Naive thymus-derived CD8-positive, alpha-beta T cell (primary cell): ENCODE measurements around the gene MTURN. TPM values are rescaled to one million over a fixed set of nuclear protein-coding genes. Genes with fewer than 3 reads are reported as not detected.
A peak's percentile ranks its signal among the peaks of the same experiment; 100 is the strongest.

ENCODE experiments used
- ATAC-seq, 2 donors: fragments of 150-1000 bp; cut with Tn5 transposase in 1 of 2; sonication (Bioruptor Pico), chemical (Tn5 transposase) in 1 of 2; 1 replicate in 1 of 2; 2 replicates in 1 of 2; pipeline ENCODE4 v1.10.0; 2021; ENCODE audit warnings: mild to moderate bottlenecking in 2 of 2, moderate library complexity in 2 of 2
- POLR2A ChIA-PET: fragments of 350-600 bp; sonication (Branson Sonifier 250); formaldehyde crosslinking; loops from one replicate; lab custom pipeline; 2021; ENCODE audit warnings: antibody characterized with exemption; lab: Charles Lee
- DNase-seq, 10 donors: peaks; one replicate each; pipeline versions ENCODE4 v3.0.0 to v3.0.0-alpha.2; 2020 to 2022
- H3K27ac Mint-ChIP-seq, 10 donors: one replicate each; pipeline ENCODE4 v1.8.0; 2020 to 2022; ENCODE audit warnings: mild to moderate bottlenecking in 10 of 10, mixed read lengths in 10 of 10, moderate library complexity in 4 of 10, inconsistent platforms in 1 of 10
- H3K27me3 Mint-ChIP-seq, 5 donors: one replicate each; pipeline ENCODE4 v1.8.0; 2021 to 2022; ENCODE audit warnings: mixed read lengths in 5 of 5
- H3K36me3 Mint-ChIP-seq, 3 donors: one replicate each; pipeline ENCODE4 v1.8.0; 2020 to 2022; ENCODE audit warnings: mixed read lengths in 3 of 3, mild to moderate bottlenecking in 2 of 3, inconsistent platforms in 1 of 3
- H3K4me1 Mint-ChIP-seq, 4 donors: one replicate each; pipeline ENCODE4 v1.8.0; 2021 to 2022; ENCODE audit warnings: mixed read lengths in 4 of 4
- H3K4me3 Mint-ChIP-seq, 10 donors: one replicate each; pipeline ENCODE4 v1.8.0; 2020 to 2022; ENCODE audit warnings: mild to moderate bottlenecking in 10 of 10, mixed read lengths in 10 of 10, moderate library complexity in 6 of 10, inconsistent platforms in 1 of 10
- H3K9me3 Mint-ChIP-seq, 9 donors: one replicate each; pipeline ENCODE4 v1.8.0; 2020 to 2022; ENCODE audit warnings: mixed read lengths in 9 of 9, mild to moderate bottlenecking in 3 of 9, inconsistent platforms in 1 of 9, moderate library complexity in 1 of 9
- polyA plus RNA-seq, 3 donors: library from polyadenylated mRNA; unstranded; fragments of 300-500 nt; fragmentation: Illumina TruSeq; gene quantifications; one replicate each; pipeline ENCODE4 v1.2.3, GENCODE V29; 2021
- total RNA-seq, 8 experiments: library from RNA in 2 of 8; stranded (reverse) in 2 of 8; gene quantifications; one replicate each; pipeline ENCODE4 v1.2.3 and lab custom pipeline; 2021 to 2026

Gene MTURN
- total and polyA plus RNA-seq, 5 experiments from 2014 or later: 1.4 to 18.0 (median 5.2) TPM

- ATAC-seq: no peak
- H3K4me3 Mint-ChIP-seq: no peak overlapping the region
Measured at GRCh38 chr7:30150711-30151110, 15.9 kb downstream of the MTURN start.

GRCh38 chr7:30154111-30154587 is 19.4 kb downstream of the MTURN start:
- no peak for DNase-seq
- POLR2A ChIA-PET: no interaction called here
- no peaks in the 10 kb centered on the region for H3K36me3 Mint-ChIP-seq

More at GRCh38 chr7:30150711-30151110, 15.9 kb downstream of the MTURN start:
- Mint-ChIP-seq H3K36me3 (no peaks in the 10 kb centered on the region), H3K27me3 (no peaks in the 10 kb centered on the region), H3K27ac (no peak overlapping the region), H3K4me1 (peaks cover 4 to 10% (median 5%) of the 10 kb centered on the region in 4 donors), H3K9me3 (no peaks in the 10 kb centered on the region)
- POLR2A ChIA-PET: interaction anchor here (0.6 kb wide), 1 partner anchor 9 kb away, joined by 3 read pairs; no protein-coding TSS in a partner anchor
- DNase-seq: no peak

GRCh38 chr7:30155481-30155880 is 20.7 kb downstream of the MTURN start:
- Mint-ChIP-seq H3K27ac (peak overlapping the region in 3 of 10 donors; percentile 25 to 68 (median 60)), H3K36me3 (no peaks in the 10 kb centered on the region), H3K4me3 (peak overlapping the region in 6 of 10 donors; percentile 18 to 37 (median 34)), H3K9me3 (no peaks in the 10 kb centered on the region), H3K4me1 (peaks cover 17 to 45% (median 36%) of the 10 kb centered on the region in 4 donors), H3K27me3 (no peaks in the 10 kb centered on the region)
- no peak for ATAC-seq
- POLR2A ChIA-PET: no interaction called here
- DNase-seq: no peak

More at GRCh38 chr7:30154111-30154587, 19.4 kb downstream of the MTURN start:
- H3K27ac Mint-ChIP-seq: peak overlapping the region in 1 of 10 donors; percentile 15
- no peaks in the 10 kb centered on the region for H3K27me3 Mint-ChIP-seq
- H3K9me3 Mint-ChIP-seq: no peaks in the 10 kb centered on the region
- H3K4me3 Mint-ChIP-seq: no peak overlapping the region
- ATAC-seq: no peak
- H3K4me1 Mint-ChIP-seq: peaks cover 16 to 32% (median 26%) of the 10 kb centered on the region in 4 donors

GRCh38 chr7:30157204-30157603 is 22.4 kb downstream of the MTURN start:
- POLR2A ChIA-PET: interaction anchor here (1.3 to 1.6 kb wide), 2 partner anchors 21 to 23 kb away, joined by 3 read pairs; partner anchors contain the start of gene MTURN
- Mint-ChIP-seq H3K4me1 (peaks cover 21 to 54% (median 42%) of the 10 kb centered on the region in 4 donors), H3K36me3 (no peaks in the 10 kb centered on the region), H3K9me3 (no peaks in the 10 kb centered on the region), H3K4me3 (peak overlapping the region; percentile 22 to 70 (median 42)), H3K27ac (peak overlapping the region in 8 of 10 donors; percentile 24 to 63 (median 36)), H3K27me3 (no peaks in the 10 kb centered on the region)
- peak; percentile 94 to 95 for ATAC-seq
- DNase-seq: peak in 8 of 10 donors; percentile 25 to 77 (median 62)

DNA sequence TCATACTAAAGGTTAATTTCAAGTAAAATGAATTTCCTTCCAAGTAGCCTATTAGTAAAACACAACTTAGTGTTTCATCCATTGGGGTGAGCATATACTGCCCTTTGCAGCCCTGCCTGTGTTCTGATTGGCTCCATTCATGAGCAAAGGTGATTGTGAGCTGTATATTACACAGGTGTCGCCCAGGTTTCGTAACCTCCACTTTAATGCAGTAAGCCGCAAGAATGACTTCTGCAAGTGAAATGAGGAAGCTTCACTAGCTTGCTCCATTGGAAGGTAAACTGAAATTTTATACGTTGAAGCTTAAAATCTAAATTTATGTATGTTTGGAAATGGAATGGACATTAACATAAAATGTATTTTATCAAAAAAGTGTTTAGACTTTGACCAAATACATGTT is 24.4 kb downstream of the MTURN start:
- H3K4me1 Mint-ChIP-seq: peaks cover 27 to 72% (median 59%) of the 10 kb centered on the region in 4 donors
- DNase-seq (no peak), ATAC-seq (no peak)
- no peaks in the 10 kb centered on the region for H3K27me3 Mint-ChIP-seq
- H3K36me3 Mint-ChIP-seq: no peaks in the 10 kb centered on the region
- no peak overlapping the region for H3K4me3 Mint-ChIP-seq
- H3K27ac Mint-ChIP-seq: peak overlapping the region in 2 of 10 donors; percentile 4 to 68
- no peaks in the 10 kb centered on the region for H3K9me3 Mint-ChIP-seq
- POLR2A ChIA-PET: interaction anchor here (0.8 kb wide), 1 partner anchor 10 kb away, joined by 3 read pairs; no protein-coding TSS in a partner anchor

GRCh38 chr7:30159698-30160143 is 24.9 kb downstream of the MTURN start:
- Mint-ChIP-seq H3K4me3 (peak overlapping the region in 2 of 10 donors; percentile 0 to 2), H3K27me3 (no peaks in the 10 kb centered on the region), H3K9me3 (no peaks in the 10 kb centered on the region), H3K36me3 (no peaks in the 10 kb centered on the region), H3K27ac (peak overlapping the region in 5 of 10 donors; percentile 25 to 68 (median 29)), H3K4me1 (peaks cover 29 to 78% (median 59%) of the 10 kb centered on the region in 4 donors)
- DNase-seq (no peak), ATAC-seq (no peak)
- POLR2A ChIA-PET: no interaction called here

- DNase-seq: no peak
- Mint-ChIP-seq H3K36me3 (no peaks in the 10 kb centered on the region), H3K27me3 (no peaks in the 10 kb centered on the region), H3K4me1 (peaks cover 29 to 78% (median 58%) of the 10 kb centered on the region in 4 donors), H3K27ac (peak overlapping the region in 5 of 10 donors; percentile 3 to 71 (median 25)), H3K9me3 (no peaks in the 10 kb centered on the region), H3K4me3 (peak overlapping the region in 1 of 10 donors; percentile 2)
- POLR2A ChIA-PET: no interaction called here
- ATAC-seq: no peak
Measured at GRCh38 chr7:30160329-30160728, 25.5 kb downstream of the MTURN start.

DNA sequence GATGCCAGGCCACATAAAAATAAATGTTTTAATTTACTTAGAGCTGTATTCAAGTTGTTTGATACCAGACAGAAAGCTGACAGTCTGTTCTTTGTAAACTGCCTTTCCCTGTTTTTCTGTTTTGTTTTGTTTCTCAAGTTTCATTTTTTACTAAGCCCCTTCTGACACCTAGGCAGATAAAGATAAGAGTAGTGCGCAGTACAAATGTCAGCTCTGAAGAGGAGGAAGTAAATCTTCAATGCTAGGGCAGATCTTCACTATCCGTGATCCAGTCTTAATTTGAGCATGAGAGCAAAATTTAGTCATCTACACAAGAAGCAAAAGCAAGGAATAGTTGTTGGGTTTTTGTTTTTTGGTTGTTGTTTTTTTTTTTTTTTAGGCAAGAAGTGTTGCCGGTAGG is 27.3 kb downstream of the MTURN start:
- no peaks in the 10 kb centered on the region for H3K9me3 Mint-ChIP-seq
- peaks cover 24 to 64% (median 46%) of the 10 kb centered on the region in 4 donors for H3K4me1 Mint-ChIP-seq
- peak overlapping the region in 9 of 10 donors; percentile 20 to 86 (median 61) for H3K27ac Mint-ChIP-seq
- H3K4me3 Mint-ChIP-seq: peak overlapping the region; percentile 44 to 78 (median 62)
- H3K27me3 Mint-ChIP-seq: no peaks in the 10 kb centered on the region
- DNase-seq (no peak), ATAC-seq (no peak)
- POLR2A ChIA-PET: interaction anchor here (1.5 kb wide), 1 partner anchor 123 kb away, joined by 4 read pairs; no protein-coding TSS in a partner anchor
- H3K36me3 Mint-ChIP-seq: no peaks in the 10 kb centered on the region

- POLR2A ChIA-PET: interaction anchor here (1.5 kb wide), 1 partner anchor 123 kb away, joined by 4 read pairs; no protein-coding TSS in a partner anchor
- Mint-ChIP-seq H3K4me1 (peaks cover 20 to 59% (median 40%) of the 10 kb centered on the region in 4 donors), H3K27me3 (no peaks in the 10 kb centered on the region), H3K27ac (peak overlapping the region; percentile 55 to 89 (median 84)), H3K4me3 (peak overlapping the region; percentile 44 to 78 (median 62)), H3K9me3 (no peaks in the 10 kb centered on the region), H3K36me3 (no peaks in the 10 kb centered on the region)
- peak in 3 of 10 donors; percentile 24 to 29 (median 27) for DNase-seq
- ATAC-seq: peak; percentile 68 to 76
Measured at GRCh38 chr7:30162622-30163124, 27.9 kb downstream of the MTURN start.

- Mint-ChIP-seq H3K9me3 (no peaks in the 10 kb centered on the region), H3K27me3 (no peaks in the 10 kb centered on the region), H3K4me3 (peak overlapping the region; percentile 44 to 78 (median 66)), H3K36me3 (no peaks in the 10 kb centered on the region), H3K4me1 (peaks cover 18 to 55% (median 38%) of the 10 kb centered on the region in 4 donors), H3K27ac (peak overlapping the region; percentile 54 to 89 (median 84))
- peak; percentile 44 to 45 for ATAC-seq
- POLR2A ChIA-PET: interaction anchor here (1.5 kb wide), 1 partner anchor 122 kb away, joined by 4 read pairs; no protein-coding TSS in a partner anchor
- peak in 2 of 10 donors; percentile 23 to 33 for DNase-seq
Measured at GRCh38 chr7:30163231-30163894, 28.6 kb downstream of the MTURN start.

- no peaks in the 10 kb centered on the region for H3K36me3 Mint-ChIP-seq
- POLR2A ChIA-PET: interaction anchor here (0.7 kb wide), 1 partner anchor 314 kb away, joined by 3 read pairs; the partner anchor contains the start of gene NOD1
- H3K4me3 Mint-ChIP-seq: peak overlapping the region in 1 of 10 donors; percentile 33
Measured at GRCh38 chr7:30164567-30164966, 29.8 kb downstream of the MTURN start.

DNA sequence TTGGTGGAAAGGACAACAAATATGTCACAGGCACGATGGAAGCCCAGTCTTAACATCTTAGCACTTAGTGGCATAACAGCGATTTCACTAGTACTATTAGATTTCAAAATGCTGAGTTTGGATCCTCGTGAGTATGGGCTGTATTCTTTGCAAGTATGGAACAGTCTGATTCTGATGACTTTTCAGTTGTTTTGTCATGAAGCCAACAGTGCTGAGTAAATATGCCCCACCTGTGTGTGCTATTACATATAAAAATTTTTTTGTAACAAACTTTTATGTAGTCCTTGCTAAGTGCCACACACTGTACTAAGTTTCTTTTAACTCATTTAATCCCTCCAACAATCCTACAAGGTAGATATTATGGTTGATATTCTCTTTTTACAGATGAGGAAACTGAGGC is 30.8 kb downstream of the MTURN start:
- no peaks in the 10 kb centered on the region for H3K9me3 Mint-ChIP-seq
- no peaks in the 10 kb centered on the region for H3K36me3 Mint-ChIP-seq
- H3K27me3 Mint-ChIP-seq: no peaks in the 10 kb centered on the region
- ATAC-seq (no peak), DNase-seq (no peak)
- H3K4me1 Mint-ChIP-seq: peaks cover 12 to 34% (median 22%) of the 10 kb centered on the region in 4 donors
- no peak overlapping the region for H3K27ac Mint-ChIP-seq
- POLR2A ChIA-PET: no interaction called here
- no peak overlapping the region for H3K4me3 Mint-ChIP-seq

More at GRCh38 chr7:30164567-30164966, 29.8 kb downstream of the MTURN start:
- H3K4me1 Mint-ChIP-seq: peaks cover 16 to 44% (median 29%) of the 10 kb centered on the region in 4 donors
- no peaks in the 10 kb centered on the region for H3K9me3 Mint-ChIP-seq
- no peaks in the 10 kb centered on the region for H3K27me3 Mint-ChIP-seq
- ATAC-seq (no peak), DNase-seq (no peak)
- H3K27ac Mint-ChIP-seq: peak overlapping the region in 2 of 10 donors; percentile 34 to 68
